ENCODE measurements around the gene PDCD1. TPM values are rescaled to one million over a fixed set of nuclear protein-coding genes. Genes with fewer than 3 reads are reported as not detected.
A peak's percentile ranks its signal among the peaks of the same experiment; 100 is the strongest.

Gene PDCD1
- total and polyA plus RNA-seq, 2 donors from 2014 or later = 0.49 to 1.6 TPM

DNA sequence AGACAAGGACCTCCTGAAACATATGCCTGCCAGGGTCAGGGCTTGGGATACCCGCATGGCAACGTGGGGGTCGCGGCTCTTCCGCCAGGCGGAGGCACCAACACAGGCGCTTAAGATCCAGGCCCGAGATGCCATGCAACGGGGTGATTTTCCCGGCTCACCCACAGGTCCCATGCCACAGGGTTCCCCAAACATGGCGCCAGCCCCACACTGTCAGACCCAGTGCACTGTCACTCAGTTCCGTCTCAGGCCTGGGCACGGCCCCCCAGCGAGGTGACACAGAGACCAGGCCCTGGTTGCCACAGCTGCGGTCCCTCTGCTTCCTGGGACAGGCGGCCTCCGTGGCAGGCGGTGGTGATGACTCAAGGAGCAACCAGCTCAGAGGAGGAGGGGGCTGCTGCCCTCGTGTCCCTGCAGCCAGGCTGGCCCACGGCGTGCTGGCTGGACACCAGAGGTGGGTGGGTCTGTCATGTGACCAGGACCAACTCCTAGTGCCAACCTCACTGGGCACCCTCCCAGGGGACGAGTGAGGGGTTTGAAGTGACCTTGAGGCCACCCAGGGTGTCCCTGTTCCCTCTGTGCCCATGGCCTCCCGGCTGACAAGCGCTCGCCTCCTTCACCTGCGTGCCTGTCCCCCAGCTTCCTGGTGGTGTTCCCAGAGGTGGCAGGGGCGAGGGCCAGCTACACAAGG lies 4.9 kb downstream of the PDCD1 start:
- H3K4me1 ChIP-seq (ENCODE audit: control insufficient read depth in 2 of 3, insufficient read depth in 2 of 3, low read depth in 1 of 3, low read length in 3 of 3) = peaks cover 0 to 2% (median 0%) of the 10 kb centered on the region in 3 donors
- no peak overlapping the region for H3K9ac ChIP-seq (ENCODE audit: low read length in 3 of 3)
- no peaks in the 10 kb centered on the region for H3K27me3 ChIP-seq (ENCODE audit: control insufficient read depth, insufficient read depth, low read length)
- H3K4me3 ChIP-seq (ENCODE audit: low read length in 3 of 3) = no peak overlapping the region
- FAIRE-seq (no peak), DNase-seq (peak in 2 of 5 donors; percentile 34 to 68)
- H3K9me3 ChIP-seq (ENCODE audit: control insufficient read depth in 2 of 3, insufficient read depth in 1 of 3, low read length in 3 of 3) = no peaks in the 10 kb centered on the region
- no peaks in the 10 kb centered on the region for H3K36me3 ChIP-seq (ENCODE audit: control insufficient read depth in 2 of 3, insufficient read depth in 3 of 3, low read length in 3 of 3)
- TF ChIP-seq, protein P1, sequence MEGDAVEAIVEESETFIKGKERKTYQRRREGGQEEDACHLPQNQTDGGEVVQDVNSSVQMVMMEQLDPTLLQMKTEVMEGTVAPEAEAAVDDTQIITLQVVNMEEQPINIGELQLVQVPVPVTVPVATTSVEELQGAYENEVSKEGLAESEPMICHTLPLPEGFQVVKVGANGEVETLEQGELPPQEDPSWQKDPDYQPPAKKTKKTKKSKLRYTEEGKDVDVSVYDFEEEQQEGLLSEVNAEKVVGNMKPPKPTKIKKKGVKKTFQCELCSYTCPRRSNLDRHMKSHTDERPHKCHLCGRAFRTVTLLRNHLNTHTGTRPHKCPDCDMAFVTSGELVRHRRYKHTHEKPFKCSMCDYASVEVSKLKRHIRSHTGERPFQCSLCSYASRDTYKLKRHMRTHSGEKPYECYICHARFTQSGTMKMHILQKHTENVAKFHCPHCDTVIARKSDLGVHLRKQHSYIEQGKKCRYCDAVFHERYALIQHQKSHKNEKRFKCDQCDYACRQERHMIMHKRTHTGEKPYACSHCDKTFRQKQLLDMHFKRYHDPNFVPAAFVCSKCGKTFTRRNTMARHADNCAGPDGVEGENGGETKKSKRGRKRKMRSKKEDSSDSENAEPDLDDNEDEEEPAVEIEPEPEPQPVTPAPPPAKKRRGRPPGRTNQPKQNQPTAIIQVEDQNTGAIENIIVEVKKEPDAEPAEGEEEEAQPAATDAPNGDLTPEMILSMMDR (IDR thresholded peaks at IDR 0.05; ENCODE audit: borderline replicate concordance, extremely low read depth, insufficient read depth) = no peak
- intact Hi-C loops (cut with DNase I) = no loop called here
- no peak overlapping the region for H3K27ac ChIP-seq (ENCODE audit: low read depth in 2 of 2, low read length in 2 of 2)

DNA sequence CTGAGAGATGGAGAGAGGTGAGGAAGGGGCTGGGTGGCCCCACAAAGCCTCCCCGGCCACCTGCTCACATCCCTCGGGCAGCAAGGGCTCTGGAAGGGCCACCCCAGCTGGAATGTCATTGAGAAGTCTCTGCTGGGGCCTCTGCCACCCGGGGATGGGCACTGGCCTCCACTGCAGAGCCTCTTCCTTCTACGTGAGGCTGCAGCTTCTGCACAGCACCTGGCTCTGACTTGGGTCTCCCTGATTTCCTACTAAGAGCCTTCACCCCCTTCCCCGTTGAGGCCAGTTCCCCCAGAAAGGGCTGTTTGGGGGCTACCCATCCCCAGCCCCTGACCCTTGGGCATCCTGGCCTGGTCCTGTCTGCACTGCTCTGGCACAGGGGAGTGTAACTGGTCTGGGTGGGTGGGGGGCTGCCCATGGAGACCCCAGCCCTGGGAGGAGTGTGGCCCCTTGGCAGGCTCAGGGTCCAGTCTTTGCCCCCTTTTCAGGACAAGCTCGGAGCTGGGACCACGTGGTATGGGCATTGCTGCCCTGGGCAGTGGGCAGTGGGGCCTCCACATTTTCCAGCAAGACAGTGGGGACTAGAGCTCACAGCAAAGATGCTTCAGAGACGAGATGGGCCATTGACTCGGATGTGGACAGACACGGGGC lies 5.6 kb downstream of the PDCD1 start:
- Histone ChIP-seq H3K9ac (ENCODE audit: low read length in 3 of 3) (no peak overlapping the region), H3K4me1 (ENCODE audit: control insufficient read depth in 2 of 3, insufficient read depth in 2 of 3, low read depth in 1 of 3, low read length in 3 of 3) (peaks cover 0 to 2% (median 0%) of the 10 kb centered on the region in 3 donors), H3K9me3 (ENCODE audit: control insufficient read depth in 2 of 3, insufficient read depth in 1 of 3, low read length in 3 of 3) (no peaks in the 10 kb centered on the region), H3K36me3 (ENCODE audit: control insufficient read depth in 2 of 3, insufficient read depth in 3 of 3, low read length in 3 of 3) (no peaks in the 10 kb centered on the region), H3K4me3 (ENCODE audit: low read length in 3 of 3) (no peak overlapping the region), H3K27me3 (ENCODE audit: control insufficient read depth, insufficient read depth, low read length) (no peaks in the 10 kb centered on the region), H3K27ac (ENCODE audit: low read depth in 2 of 2, low read length in 2 of 2) (no peak overlapping the region)
- intact Hi-C loops (cut with DNase I) = no loop called here
- TF ChIP-seq, protein P1 (IDR thresholded peaks at IDR 0.05; ENCODE audit: borderline replicate concordance, extremely low read depth, insufficient read depth) = no peak
- DNase-seq (peak in 1 of 5 donors; percentile 29), FAIRE-seq (no peak)

DNA sequence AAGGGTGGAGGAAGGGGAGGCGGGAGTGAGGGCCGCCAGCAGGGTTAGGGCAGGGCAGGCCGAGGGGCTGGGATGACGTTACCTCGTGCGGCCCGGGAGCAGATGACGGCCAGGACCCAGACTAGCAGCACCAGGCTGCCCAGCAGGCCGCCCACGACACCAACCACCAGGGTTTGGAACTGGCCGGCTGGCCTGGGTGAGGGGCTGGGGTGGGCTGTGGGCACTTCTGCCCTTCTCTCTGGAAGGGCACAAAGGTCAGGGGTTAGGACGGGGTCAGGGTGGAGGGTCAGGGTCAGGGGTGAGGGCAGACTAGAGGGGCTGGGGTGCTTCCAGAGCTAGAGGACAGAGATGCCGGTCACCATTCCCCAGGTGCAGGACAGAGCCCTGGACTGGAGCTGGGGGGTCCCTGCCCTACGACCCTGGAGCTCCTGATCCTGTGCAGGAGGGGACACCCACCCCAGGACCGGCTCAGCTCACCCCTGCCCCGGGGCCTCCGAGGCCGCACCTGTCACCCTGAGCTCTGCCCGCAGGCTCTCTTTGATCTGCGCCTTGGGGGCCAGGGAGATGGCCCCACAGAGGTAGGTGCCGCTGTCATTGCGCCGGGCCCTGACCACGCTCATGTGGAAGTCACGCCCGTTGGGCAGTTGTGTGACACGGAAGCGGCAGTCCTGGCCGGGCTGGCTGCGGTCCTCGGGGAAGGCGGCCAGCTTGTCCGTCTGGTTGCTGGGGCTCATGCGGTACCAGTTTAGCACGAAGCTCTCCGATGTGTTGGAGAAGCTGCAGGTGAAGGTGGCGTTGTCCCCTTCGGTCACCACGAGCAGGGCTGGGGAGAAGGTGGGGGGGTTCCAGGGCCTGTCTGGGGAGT lies 6.3 kb downstream of the PDCD1 start:
- Histone ChIP-seq H3K9me3 (ENCODE audit: control insufficient read depth in 2 of 3, insufficient read depth in 1 of 3, low read length in 3 of 3) (no peaks in the 10 kb centered on the region), H3K9ac (ENCODE audit: low read length in 3 of 3) (no peak overlapping the region), H3K27ac (ENCODE audit: low read depth in 2 of 2, low read length in 2 of 2) (no peak overlapping the region), H3K4me3 (ENCODE audit: low read length in 3 of 3) (no peak overlapping the region), H3K4me1 (ENCODE audit: control insufficient read depth in 2 of 3, insufficient read depth in 2 of 3, low read depth in 1 of 3, low read length in 3 of 3) (peaks cover 0 to 2% (median 0%) of the 10 kb centered on the region in 3 donors), H3K36me3 (ENCODE audit: control insufficient read depth in 2 of 3, insufficient read depth in 3 of 3, low read length in 3 of 3) (no peaks in the 10 kb centered on the region), H3K27me3 (ENCODE audit: control insufficient read depth, insufficient read depth, low read length) (no peaks in the 10 kb centered on the region)
- FAIRE-seq (no peak), DNase-seq (peak in 2 of 5 donors; percentile 51 to 71)
- TF ChIP-seq, protein P1 (IDR thresholded peaks at IDR 0.05; ENCODE audit: borderline replicate concordance, extremely low read depth, insufficient read depth) = no peak
- intact Hi-C loops (cut with DNase I) = no loop called here

Data from kidney (tissue), 14 donors.